ENCODE results near the gene LMBR1. TPM values are rescaled to one million over a fixed set of nuclear protein-coding genes. Genes with fewer than 3 reads are reported as not detected.
"Not testable (repeated sequence)": the region's sequence is repeated elsewhere in the genome, so short reads cannot be mapped to it uniquely, and the experiment has no call there.

LMBR1 gene
- total and polyA plus RNA-seq, 2 of the 4 experiments (the other 2 are of a cell fraction) = 11.9 to 19.9 TPM

DNA sequence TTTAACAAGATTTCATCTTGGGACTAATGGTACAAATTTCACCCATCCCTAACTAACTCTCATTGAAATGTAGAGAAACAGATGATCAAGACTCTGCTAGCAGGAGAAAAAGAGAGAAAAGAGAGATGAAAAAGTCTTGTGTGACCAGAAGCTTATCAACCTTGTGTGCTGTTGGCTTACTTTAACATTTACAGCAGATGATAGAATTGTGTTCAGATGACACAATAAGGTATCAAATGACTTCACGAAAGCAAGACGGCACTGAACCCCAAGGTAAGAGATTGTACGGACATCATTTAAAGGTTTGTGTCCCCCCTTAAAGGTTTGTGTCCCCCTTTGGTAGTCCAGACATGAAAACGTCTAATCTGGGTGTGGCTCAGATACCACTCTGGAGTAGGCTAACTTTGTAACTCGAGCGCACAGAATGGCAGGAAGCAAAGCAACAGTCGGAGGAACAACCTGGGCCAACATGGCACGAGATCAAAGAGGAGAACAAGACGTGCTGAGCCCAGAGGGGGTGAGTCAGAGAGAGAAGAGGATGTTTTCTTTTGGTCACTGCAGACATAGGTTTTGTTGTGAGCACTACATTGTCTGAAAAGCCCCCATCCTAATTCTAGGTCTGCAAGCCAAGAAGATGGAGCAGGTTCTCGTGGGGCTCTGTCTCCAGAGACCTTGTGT, 10.4 kb upstream of the LMBR1 start:
- dilution Hi-C loops (cut with HindIII; ENCODE audit: low sequenced_read_pairs, unreplicated experiment) (no loop called here), in situ Hi-C loops (cut with MboI; ENCODE audit: low sequenced_read_pairs) (no loop called here), intact Hi-C loops (cut with micrococcal nuclease) (no loop called here)
- no peak overlapping the region for H3K14ac ChIP-seq (replicated peaks; ENCODE audit: low read depth, low read length)
- H3K9me1 ChIP-seq (ENCODE audit: insufficient read depth, low read length) = no peaks in the 10 kb centered on the region; the same call in 1 of the 2 replicates
- H2BK20ac ChIP-seq (ENCODE audit: low read depth, low read length) = no peak overlapping the region
- H3K27me3 ChIP-seq (ENCODE audit: control insufficient read depth, insufficient read depth, low read length) = no peaks in the 10 kb centered on the region
- no peak overlapping the region for H3K23ac ChIP-seq (ENCODE audit: low read depth, low read length)
- H4K20me1 ChIP-seq (ENCODE audit: insufficient read depth, low read length) = no peaks in the 10 kb centered on the region
- no peak overlapping the region for H3K9ac ChIP-seq (ENCODE audit: low read depth, low read length)
- ATAC-seq (ENCODE audit: low read depth) = no peak
- no peak overlapping the region for H3K18ac ChIP-seq (ENCODE audit: low read depth, low read length)
- no peaks in the 10 kb centered on the region for H3K36me3 ChIP-seq (ENCODE audit: control insufficient read depth, insufficient read depth, low read length)
- no peak overlapping the region for H3K27ac ChIP-seq (ENCODE audit: insufficient read depth, low read length)
- TF ChIP-seq, protein P1, sequence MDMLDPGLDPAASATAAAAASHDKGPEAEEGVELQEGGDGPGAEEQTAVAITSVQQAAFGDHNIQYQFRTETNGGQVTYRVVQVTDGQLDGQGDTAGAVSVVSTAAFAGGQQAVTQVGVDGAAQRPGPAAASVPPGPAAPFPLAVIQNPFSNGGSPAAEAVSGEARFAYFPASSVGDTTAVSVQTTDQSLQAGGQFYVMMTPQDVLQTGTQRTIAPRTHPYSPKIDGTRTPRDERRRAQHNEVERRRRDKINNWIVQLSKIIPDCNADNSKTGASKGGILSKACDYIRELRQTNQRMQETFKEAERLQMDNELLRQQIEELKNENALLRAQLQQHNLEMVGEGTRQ (IDR thresholded peaks at IDR 0.05; ENCODE audit: low read depth, low read length) = no peak
- TF ChIP-seq MAFK (IDR thresholded peaks at IDR 0.05; ENCODE audit: low read depth, low read length) (no peak), POLR2A (IDR thresholded peaks at IDR 0.05; ENCODE audit: low read depth, low read length) (no peak), BHLHE40 (IDR thresholded peaks at IDR 0.05; ENCODE audit: low read depth, low read length) (no peak), CHD1 (IDR thresholded peaks at IDR 0.05; ENCODE audit: low read depth, low read length) (no peak), RCOR1 (IDR thresholded peaks at IDR 0.05; ENCODE audit: insufficient replicate concordance, low read length) (no peak)
- H2BK15ac ChIP-seq (ENCODE audit: low read depth, low read length) = no peak overlapping the region
- no peak overlapping the region for H2BK5ac ChIP-seq (ENCODE audit: low read depth, low read length, poor library complexity, severe bottlenecking)
- POLR2A ChIA-PET (ENCODE audit: unreplicated experiment) = no interaction called here
- no peak overlapping the region for H3K4me2 ChIP-seq (ENCODE audit: low read depth, low read length)
- H4K5ac ChIP-seq (ENCODE audit: low read depth, low read length) = no peak overlapping the region
- no peak overlapping the region for H2AK5ac ChIP-seq (ENCODE audit: low read depth, low read length)
- H4K8ac ChIP-seq (ENCODE audit: low read depth in 2 of 2, low read length in 2 of 2) = no peak overlapping the region
- H2AK9ac ChIP-seq (replicated peaks; ENCODE audit: low read depth, low read length, poor library complexity) = no peak overlapping the region
- H3K56ac ChIP-seq (ENCODE audit: extremely low read depth, insufficient read depth, low read length) = no peak overlapping the region
- no peaks in the 10 kb centered on the region; the same call in 1 of the 2 replicates for H3K4me1 ChIP-seq (ENCODE audit: control insufficient read depth, insufficient read depth, low read length)
- no peaks in the 10 kb centered on the region for H3K79me1 ChIP-seq (ENCODE audit: low read depth in 1 of 2, low read length in 2 of 2)
- no peak overlapping the region for H3K4me3 ChIP-seq (ENCODE audit: insufficient read depth, low read depth, low read length)
- no peak overlapping the region for H2AFZ ChIP-seq (replicated peaks; ENCODE audit: low read length, poor library complexity)
- WGBS, 2 experiments (ENCODE audit: extremely low coverage in 2 of 2, insufficient read length in 1 of 2) = 66% methylated on average over 3 of the region's 10 CpGs; no CpG with 5 or more reads in 1 of the 2 experiments
- BruUV-seq (replicated peaks) = no TSS peak
- H3K4ac ChIP-seq (ENCODE audit: low read depth, low read length) = no peak overlapping the region
- peak; percentile 19 for DNase-seq
- no peaks in the 10 kb centered on the region for H3K9me3 ChIP-seq (ENCODE audit: control insufficient read depth, insufficient read depth, low read length)
- no peak overlapping the region for H4K91ac ChIP-seq (ENCODE audit: insufficient read depth, low read depth, low read length)
- CTCF ChIA-PET = no interaction called here
- H2BK120ac ChIP-seq (ENCODE audit: low read depth, low read length) = no peak overlapping the region

DNA sequence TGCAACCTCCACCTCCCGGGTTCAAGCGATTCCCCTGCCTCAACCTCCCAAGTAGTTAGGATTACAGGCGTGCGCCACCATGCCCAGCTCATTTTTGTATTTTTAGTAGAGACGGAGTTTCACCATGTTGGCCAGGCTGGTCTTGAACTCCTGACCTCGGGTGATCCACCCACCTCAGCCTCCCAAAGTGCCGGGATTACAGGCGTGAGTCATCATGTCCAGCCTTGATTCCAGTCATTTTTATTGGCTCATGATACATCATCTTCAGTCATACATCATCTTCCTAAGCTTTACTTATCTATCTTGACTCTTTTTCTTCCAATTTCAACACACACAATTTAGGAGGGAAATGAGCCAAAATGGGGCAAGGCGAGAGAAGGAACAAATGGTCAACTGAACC, 7.1 kb upstream of the LMBR1 start:
- not testable (repeated sequence) for H3K9ac ChIP-seq (ENCODE audit: low read depth, low read length)

More for the DNA sequence above, 7.1 kb upstream of the LMBR1 start:
- BruUV-seq (replicated peaks); H3K36me3 ChIP-seq (ENCODE audit: control insufficient read depth, insufficient read depth, low read length); ATAC-seq (ENCODE audit: low read depth); H2AFZ ChIP-seq (replicated peaks; ENCODE audit: low read length, poor library complexity); H2AK5ac ChIP-seq (ENCODE audit: low read depth, low read length); in situ Hi-C loops (cut with MboI; ENCODE audit: low sequenced_read_pairs); H3K27me3 ChIP-seq (ENCODE audit: control insufficient read depth, insufficient read depth, low read length); CTCF ChIA-PET; H4K8ac ChIP-seq (ENCODE audit: low read depth in 2 of 2, low read length in 2 of 2); H3K14ac ChIP-seq (replicated peaks; ENCODE audit: low read depth, low read length); H3K79me1 ChIP-seq (ENCODE audit: low read depth in 1 of 2, low read length in 2 of 2); H2BK5ac ChIP-seq (ENCODE audit: low read depth, low read length, poor library complexity, severe bottlenecking); intact Hi-C loops (cut with micrococcal nuclease); dilution Hi-C loops (cut with HindIII; ENCODE audit: low sequenced_read_pairs, unreplicated experiment); H3K4me2 ChIP-seq (ENCODE audit: low read depth, low read length); H4K5ac ChIP-seq (ENCODE audit: low read depth, low read length); H3K4me1 ChIP-seq (ENCODE audit: control insufficient read depth, insufficient read depth, low read length); H2BK120ac ChIP-seq (ENCODE audit: low read depth, low read length); H3K56ac ChIP-seq (ENCODE audit: extremely low read depth, insufficient read depth, low read length); H3K9me1 ChIP-seq (ENCODE audit: insufficient read depth, low read length); H3K4me3 ChIP-seq (ENCODE audit: insufficient read depth, low read depth, low read length); H3K27ac ChIP-seq (ENCODE audit: insufficient read depth, low read length); H2BK20ac ChIP-seq (ENCODE audit: low read depth, low read length); H3K18ac ChIP-seq (ENCODE audit: low read depth, low read length); H4K20me1 ChIP-seq (ENCODE audit: insufficient read depth, low read length); H4K91ac ChIP-seq (ENCODE audit: insufficient read depth, low read depth, low read length); DNase-seq; H3K4ac ChIP-seq (ENCODE audit: low read depth, low read length); H3K9me3 ChIP-seq (ENCODE audit: control insufficient read depth, insufficient read depth, low read length); H2BK15ac ChIP-seq (ENCODE audit: low read depth, low read length): not testable (repeated sequence)
- H2AK9ac ChIP-seq (replicated peaks; ENCODE audit: low read depth, low read length, poor library complexity) = peak overlapping the region; percentile 34
- POLR2A ChIA-PET (ENCODE audit: unreplicated experiment) = interaction anchor here (0.5 kb wide), 1 partner anchor 851 kb away, joined by 4 read pairs; no protein-coding TSS in a partner anchor
- H3K23ac ChIP-seq (ENCODE audit: low read depth, low read length) = 0 out of 2 replicates have a peak overlapping the region, but pooled peaks have one; percentile 33
- no CpG with 5 or more reads among the region's 9 CpGs for WGBS, 2 experiments (ENCODE audit: extremely low coverage in 2 of 2, insufficient read length in 1 of 2)

Data from IMR-90 (cell line).